ENCODE measurements around the gene COPG2.
"Not testable (repeated sequence)": the region's sequence is repeated elsewhere in the genome, so short reads cannot be mapped to it uniquely, and the experiment has no call there.

The COPG2 gene

DNA sequence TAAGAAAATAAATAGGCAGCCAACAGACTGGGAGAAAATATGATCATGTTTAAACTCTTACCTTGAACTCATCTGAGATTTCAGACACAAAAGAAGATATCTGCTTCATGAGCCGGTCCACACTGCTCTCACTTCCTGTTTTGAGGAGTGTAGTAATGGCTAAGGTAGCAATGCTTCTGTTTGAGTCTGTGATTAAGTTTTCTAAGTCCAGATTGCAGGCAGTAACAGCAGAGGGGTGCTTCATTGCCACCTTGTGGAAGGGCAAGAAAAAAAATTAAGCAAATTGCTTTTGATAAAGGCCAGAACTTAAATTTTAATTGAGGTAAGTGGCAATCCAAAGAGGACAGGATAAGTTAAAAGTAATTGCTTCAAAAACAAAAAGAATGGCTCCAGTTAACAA, 107.6 kb downstream of the COPG2 start:
- no peak for DNase-seq (ENCODE audit: low spot score)

DNA sequence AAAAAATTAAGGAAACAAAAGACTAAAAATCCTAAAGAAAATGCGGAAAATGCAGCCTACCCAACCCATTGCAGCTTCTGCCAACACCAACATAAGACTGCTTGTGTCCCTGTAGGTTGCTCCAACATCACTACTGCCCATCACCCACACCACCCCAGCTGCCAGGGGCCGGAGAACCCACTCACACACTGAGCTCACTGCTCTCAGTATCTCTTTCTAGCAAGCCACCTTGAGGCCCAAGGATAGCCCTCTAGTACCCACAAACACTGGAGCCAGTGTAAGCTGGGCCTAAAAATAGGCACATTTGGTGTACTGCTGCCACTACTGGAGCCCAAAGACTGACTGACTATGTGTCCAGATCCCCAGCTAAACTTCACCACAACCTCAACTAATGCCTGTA, 109.4 kb downstream of the COPG2 start:
- DNase-seq (ENCODE audit: low spot score), result no peak

- DNase-seq (ENCODE audit: low spot score), result no peak
Measured at GRCh38 chr7:130554481-130554880, 114.1 kb downstream of the COPG2 start.

DNA sequence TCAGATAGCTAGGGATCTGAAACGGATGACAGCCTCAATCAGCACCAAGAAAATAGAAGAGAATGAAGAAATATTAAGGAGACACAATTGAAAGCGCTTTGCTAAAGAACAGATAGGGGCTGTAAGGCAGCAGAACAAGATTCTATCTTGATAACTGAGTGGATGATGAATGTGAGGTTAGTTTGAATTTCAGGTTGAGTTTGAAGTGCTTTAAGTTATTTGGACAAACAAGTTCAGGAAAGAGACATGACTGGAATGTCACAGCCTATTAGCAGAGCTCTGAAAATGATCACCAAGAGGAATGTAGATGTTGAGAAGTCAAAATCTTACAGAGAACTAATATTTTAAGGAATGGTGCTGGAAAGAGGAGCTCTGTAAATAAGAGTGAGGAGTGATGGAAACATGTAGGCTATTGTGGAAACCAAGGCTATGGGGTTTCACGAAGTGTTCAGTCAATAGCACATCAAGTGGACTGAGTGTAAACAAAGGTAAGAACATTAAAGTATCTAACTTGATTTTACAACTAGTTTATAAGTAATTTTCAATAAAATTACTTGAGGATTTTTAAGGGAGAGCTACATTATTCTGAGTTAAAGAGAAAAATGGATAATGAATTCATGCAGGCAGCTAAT, 115.0 kb downstream of the COPG2 start:
- no peak for DNase-seq (ENCODE audit: low spot score)

- DNase-seq (ENCODE audit: low spot score), result no peak
Measured at GRCh38 chr7:130544356-130544755, 124.2 kb downstream of the COPG2 start.

GRCh38 chr7:130543487-130544010, 125.0 kb downstream of the COPG2 start:
- no peak for DNase-seq (ENCODE audit: low spot score)

GRCh38 chr7:130542297-130542696, 126.3 kb downstream of the COPG2 start:
- DNase-seq (ENCODE audit: low spot score), result not testable (repeated sequence)

GRCh38 chr7:130541287-130541686, 127.3 kb downstream of the COPG2 start:
- DNase-seq (ENCODE audit: low spot score), result not testable (repeated sequence)

- not testable (repeated sequence) for DNase-seq (ENCODE audit: low spot score)
Measured at GRCh38 chr7:130537894-130538293, 130.7 kb downstream of the COPG2 start.

- DNase-seq (ENCODE audit: low spot score), result no peak
Measured at GRCh38 chr7:130529417-130529816, 139.1 kb downstream of the COPG2 start.

DNA sequence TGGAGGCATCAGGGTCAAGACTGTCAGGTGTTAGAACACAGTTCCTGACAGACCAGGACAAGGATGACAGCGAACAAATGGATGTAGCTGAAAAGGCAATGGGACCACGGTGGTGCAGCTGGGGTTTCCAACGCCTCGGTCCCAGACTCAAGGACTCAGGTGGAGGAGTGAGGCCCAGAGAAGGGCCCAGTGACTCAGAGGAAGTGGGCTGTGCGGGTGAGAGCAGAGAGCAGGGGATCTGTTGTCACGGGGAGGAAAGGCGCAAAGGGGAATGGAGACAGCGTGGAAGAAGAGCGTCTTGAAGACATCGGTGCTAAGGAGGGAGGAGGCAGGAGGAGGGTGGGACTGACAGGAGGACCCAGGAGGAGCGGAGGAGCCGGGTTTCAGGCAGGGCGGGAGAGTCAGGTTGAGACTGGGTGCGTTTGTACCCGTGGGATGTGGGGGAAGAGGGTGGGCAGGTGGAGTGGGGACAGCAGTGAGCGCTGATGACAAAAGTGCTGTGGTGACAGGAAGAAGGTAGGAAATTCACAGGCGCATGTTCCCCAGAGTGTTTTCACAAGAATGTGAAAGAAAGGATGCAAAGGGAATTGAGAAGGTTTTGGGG, 140.7 kb downstream of the COPG2 start:
- not testable (repeated sequence) for DNase-seq (ENCODE audit: low spot score)

GRCh38 chr7:130524628-130525027, 143.9 kb downstream of the COPG2 start:
- DNase-seq (ENCODE audit: low spot score), result no peak

- not testable (repeated sequence) for DNase-seq (ENCODE audit: low spot score)
Measured at GRCh38 chr7:130523519-130524125, 144.9 kb downstream of the COPG2 start.

GRCh38 chr7:130521258-130521951, 147.1 kb downstream of the COPG2 start:
- no peak for DNase-seq (ENCODE audit: low spot score)

- DNase-seq (ENCODE audit: low spot score), result no peak
Measured at GRCh38 chr7:130515315-130516040, 153.1 kb downstream of the COPG2 start.

DNA sequence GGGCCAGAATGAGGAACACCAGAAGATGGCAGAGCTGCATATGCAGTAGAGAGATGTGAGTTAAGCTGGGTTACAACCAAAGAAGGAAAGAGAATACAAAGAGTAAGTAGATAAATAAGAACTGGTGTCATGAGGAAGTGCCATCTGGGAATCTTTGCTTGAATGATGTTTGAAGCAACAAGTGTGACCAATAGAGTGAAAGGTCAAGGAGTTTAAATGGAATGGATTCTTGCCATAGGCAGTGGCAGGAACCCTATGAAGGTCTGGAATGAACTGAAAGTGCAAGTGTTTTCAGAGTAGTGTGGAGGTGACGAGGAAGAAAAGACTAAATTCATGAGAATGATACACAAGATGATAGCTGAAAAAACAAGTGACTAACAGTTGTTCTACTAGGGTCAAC, 155.1 kb downstream of the COPG2 start:
- no peak for DNase-seq (ENCODE audit: low spot score)

DNA sequence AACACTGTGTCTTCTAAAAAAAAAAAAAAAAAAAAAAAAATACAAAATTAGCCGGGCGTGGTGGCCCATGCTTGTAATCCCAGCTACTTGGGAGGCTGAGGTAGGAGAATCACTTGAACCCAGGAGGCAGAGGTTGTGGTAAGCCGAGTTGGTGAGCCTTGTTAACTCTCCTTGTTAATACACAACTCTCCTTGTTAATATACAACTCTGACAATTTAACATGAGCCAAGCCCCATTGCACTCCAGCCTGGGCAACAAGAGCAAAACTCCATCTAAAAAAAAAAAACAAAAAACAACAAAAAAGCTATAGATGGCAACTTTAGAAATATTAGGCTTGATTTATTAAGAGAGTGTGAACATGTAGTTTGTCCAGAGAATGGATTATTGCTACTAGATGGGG, 156.5 kb downstream of the COPG2 start:
- DNase-seq (ENCODE audit: low spot score), result not testable (repeated sequence)

- no peak for DNase-seq (ENCODE audit: low spot score)
Measured at GRCh38 chr7:130506358-130506757, 162.2 kb downstream of the COPG2 start.

DNA sequence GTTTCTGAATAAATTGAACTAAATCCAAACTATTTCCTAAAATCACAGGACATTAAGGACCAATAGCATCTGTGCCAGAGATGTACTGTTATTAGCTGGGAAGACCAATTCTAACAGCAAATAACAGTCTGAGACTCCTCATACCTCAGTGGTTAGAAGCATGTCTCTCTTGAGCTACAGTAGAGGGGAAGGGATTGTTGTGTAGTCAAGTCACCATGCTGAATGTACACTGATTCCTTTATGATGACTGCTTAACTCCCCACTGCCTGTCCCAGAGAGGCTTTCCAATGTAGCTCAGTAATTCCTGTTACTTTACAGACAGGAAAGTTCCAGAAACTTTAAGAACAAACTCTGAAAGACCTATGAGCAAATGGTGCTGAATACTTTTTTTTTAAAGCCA, 162.8 kb downstream of the COPG2 start:
- no peak for DNase-seq (ENCODE audit: low spot score)

DNA sequence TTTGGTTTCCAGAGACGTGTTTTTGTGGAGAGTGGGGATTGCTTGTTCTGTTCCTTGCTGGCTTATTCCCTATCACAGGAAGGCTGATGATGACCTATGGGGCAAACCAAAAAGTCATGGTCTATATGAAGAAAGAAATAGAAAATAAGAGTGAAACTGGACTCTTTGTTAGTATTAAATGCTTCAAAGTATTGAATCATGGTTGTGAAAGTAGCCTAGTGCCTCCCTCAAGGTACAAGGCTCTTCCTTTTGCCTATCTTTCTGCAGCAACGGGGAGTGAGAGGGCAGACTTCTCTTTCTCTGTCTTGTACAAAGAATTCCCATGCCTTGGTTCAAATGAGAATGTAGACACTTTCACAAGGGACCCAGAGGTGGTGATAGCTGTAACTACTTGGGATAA, 167.6 kb downstream of the COPG2 start:
- DNase-seq (ENCODE audit: low spot score), result no peak

GRCh38 chr7:130500463-130500862, 168.1 kb downstream of the COPG2 start:
- no peak for DNase-seq (ENCODE audit: low spot score)

- DNase-seq (ENCODE audit: low spot score), result no peak
Measured at GRCh38 chr7:130494431-130494858, 174.1 kb downstream of the COPG2 start.
